Measurements from ENCODE around the gene BIRC3. TPM values are rescaled to one million over a fixed set of nuclear protein-coding genes. Genes with fewer than 3 reads are reported as not detected.

The BIRC3 gene
- total RNA-seq, 1 experiment from 2014 or later, result 4.7 TPM

DNA sequence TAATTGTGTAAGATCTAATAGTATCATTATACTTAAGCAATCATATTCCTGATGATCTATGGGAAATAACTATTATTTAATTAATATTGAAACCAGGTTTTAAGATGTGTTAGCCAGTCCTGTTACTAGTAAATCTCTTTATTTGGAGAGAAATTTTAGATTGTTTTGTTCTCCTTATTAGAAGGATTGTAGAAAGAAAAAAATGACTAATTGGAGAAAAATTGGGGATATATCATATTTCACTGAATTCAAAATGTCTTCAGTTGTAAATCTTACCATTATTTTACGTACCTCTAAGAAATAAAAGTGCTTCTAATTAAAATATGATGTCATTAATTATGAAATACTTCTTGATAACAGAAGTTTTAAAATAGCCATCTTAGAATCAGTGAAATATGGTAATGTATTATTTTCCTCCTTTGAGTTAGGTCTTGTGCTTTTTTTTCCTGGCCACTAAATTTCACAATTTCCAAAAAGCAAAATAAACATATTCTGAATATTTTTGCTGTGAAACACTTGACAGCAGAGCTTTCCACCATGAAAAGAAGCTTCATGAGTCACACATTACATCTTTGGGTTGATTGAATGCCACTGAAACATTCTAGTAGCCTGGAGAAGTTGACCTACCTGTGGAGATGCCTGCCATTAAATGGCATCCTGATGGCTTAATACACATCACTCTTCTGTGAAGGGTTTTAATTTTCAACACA, 6.4 kb downstream of the BIRC3 start:
- no TSS peak for BruUV-seq (replicated peaks)
- H3K9me2 ChIP-seq (ENCODE audit: insufficient read depth), result no peaks in the 10 kb centered on the region
- no peak overlapping the region for H3K27ac ChIP-seq (ENCODE audit: low read depth, low read length)
- no peak overlapping the region for H3K4me2 ChIP-seq (ENCODE audit: low read length)
- H3K9me3 ChIP-seq (ENCODE audit: control insufficient read depth in 1 of 2, insufficient read depth in 1 of 2, low read depth in 1 of 2, low read length in 2 of 2), result no peaks in the 10 kb centered on the region
- H3K36me3 ChIP-seq (ENCODE audit: control insufficient read depth in 1 of 2, insufficient read depth in 2 of 2, low read length in 2 of 2), result no peaks in the 10 kb centered on the region
- peaks cover 0 to 5% of the 10 kb centered on the region in 2 experiments; a peak in 1 of 4 replicates for H3K4me1 ChIP-seq (ENCODE audit: control insufficient read depth in 1 of 2, insufficient read depth in 2 of 2, low read length in 2 of 2)
- ChIA-PET RAD21 (ENCODE audit: low non-redundant PET in 1 of 2, low total read pairs in 2 of 2, uncharacterized antibody in 2 of 2, unreplicated experiment in 2 of 2) (no interaction called here), POLR2A (no interaction called here), CTCF (no interaction called here)
- TF ChIP-seq, protein P1, sequence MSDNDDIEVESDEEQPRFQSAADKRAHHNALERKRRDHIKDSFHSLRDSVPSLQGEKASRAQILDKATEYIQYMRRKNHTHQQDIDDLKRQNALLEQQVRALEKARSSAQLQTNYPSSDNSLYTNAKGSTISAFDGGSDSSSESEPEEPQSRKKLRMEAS (IDR thresholded peaks at IDR 0.05), result no peak
- no peak for TF ChIP-seq YY1 (IDR thresholded peaks at IDR 0.05; ENCODE audit: extremely low read depth, insufficient replicate concordance, low read depth, low read length)
- TF ChIP-seq, protein P2, sequence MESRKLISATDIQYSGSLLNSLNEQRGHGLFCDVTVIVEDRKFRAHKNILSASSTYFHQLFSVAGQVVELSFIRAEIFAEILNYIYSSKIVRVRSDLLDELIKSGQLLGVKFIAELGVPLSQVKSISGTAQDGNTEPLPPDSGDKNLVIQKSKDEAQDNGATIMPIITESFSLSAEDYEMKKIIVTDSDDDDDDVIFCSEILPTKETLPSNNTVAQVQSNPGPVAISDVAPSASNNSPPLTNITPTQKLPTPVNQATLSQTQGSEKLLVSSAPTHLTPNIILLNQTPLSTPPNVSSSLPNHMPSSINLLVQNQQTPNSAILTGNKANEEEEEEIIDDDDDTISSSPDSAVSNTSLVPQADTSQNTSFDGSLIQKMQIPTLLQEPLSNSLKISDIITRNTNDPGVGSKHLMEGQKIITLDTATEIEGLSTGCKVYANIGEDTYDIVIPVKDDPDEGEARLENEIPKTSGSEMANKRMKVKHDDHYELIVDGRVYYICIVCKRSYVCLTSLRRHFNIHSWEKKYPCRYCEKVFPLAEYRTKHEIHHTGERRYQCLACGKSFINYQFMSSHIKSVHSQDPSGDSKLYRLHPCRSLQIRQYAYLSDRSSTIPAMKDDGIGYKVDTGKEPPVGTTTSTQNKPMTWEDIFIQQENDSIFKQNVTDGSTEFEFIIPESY (IDR thresholded peaks at IDR 0.05; ENCODE audit: extremely low read depth, insufficient replicate concordance, low read length), result no peak
- no peak for TF ChIP-seq CEBPB (IDR thresholded peaks at IDR 0.05; ENCODE audit: low read depth)
- TF ChIP-seq, protein P3, sequence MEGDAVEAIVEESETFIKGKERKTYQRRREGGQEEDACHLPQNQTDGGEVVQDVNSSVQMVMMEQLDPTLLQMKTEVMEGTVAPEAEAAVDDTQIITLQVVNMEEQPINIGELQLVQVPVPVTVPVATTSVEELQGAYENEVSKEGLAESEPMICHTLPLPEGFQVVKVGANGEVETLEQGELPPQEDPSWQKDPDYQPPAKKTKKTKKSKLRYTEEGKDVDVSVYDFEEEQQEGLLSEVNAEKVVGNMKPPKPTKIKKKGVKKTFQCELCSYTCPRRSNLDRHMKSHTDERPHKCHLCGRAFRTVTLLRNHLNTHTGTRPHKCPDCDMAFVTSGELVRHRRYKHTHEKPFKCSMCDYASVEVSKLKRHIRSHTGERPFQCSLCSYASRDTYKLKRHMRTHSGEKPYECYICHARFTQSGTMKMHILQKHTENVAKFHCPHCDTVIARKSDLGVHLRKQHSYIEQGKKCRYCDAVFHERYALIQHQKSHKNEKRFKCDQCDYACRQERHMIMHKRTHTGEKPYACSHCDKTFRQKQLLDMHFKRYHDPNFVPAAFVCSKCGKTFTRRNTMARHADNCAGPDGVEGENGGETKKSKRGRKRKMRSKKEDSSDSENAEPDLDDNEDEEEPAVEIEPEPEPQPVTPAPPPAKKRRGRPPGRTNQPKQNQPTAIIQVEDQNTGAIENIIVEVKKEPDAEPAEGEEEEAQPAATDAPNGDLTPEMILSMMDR (IDR thresholded peaks at IDR 0.05 in 2 of 3, conservative IDR thresholded peaks at IDR 0.05 in 1 of 3; ENCODE audit: borderline replicate concordance in 1 of 3, insufficient read depth in 1 of 3, low read depth in 2 of 3, low read length in 2 of 3), result no peak
- TF ChIP-seq SRF (IDR thresholded peaks at IDR 0.05; ENCODE audit: low read depth), result no peak
- TF ChIP-seq EZH2 (IDR thresholded peaks at IDR 0.05), result no peak
- no peak for TF ChIP-seq RAD21 (IDR thresholded peaks at IDR 0.05; ENCODE audit: low read depth)
- H3K4me3 ChIP-seq (replicated peaks in 1 of 2; ENCODE audit: low read depth in 1 of 2, low read length in 2 of 2), result no peak overlapping the region
- H3K79me2 ChIP-seq (ENCODE audit: insufficient read depth, low read length), result no peaks in the 10 kb centered on the region
- no peaks in the 10 kb centered on the region for H4K20me1 ChIP-seq (ENCODE audit: insufficient read depth)
- no peak for DNase-seq (ENCODE audit: low read depth, low spot score)
- intact Hi-C loops (cut with micrococcal nuclease), result no loop called here
- ATAC-seq, result no peak
- no peaks in the 10 kb centered on the region for H3K27me3 ChIP-seq (ENCODE audit: insufficient read depth, low read length)
- no peak overlapping the region for H3K9ac ChIP-seq (ENCODE audit: low read length)
- H2AFZ ChIP-seq (ENCODE audit: low read depth, low read length, poor library complexity, severe bottlenecking), result no peak overlapping the region
